H1 (cell line): ENCODE results near the gene MEX3C. TPM values are rescaled to one million over a fixed set of nuclear protein-coding genes. Genes with fewer than 3 reads are reported as not detected.

Source experiments
- ZNF274 ChIP-seq: IDR thresholded peaks from 2 replicates; pipeline ENCODE4 v1.7.0; 2012; ENCODE audit warnings: low read length, borderline replicate concordance; ENCODE audit errors: extremely low read depth
- polyA plus RNA-seq, 7 experiments: library from polyadenylated mRNA; depleted of rRNA in 3 of 7; stranded (reverse) in 5 of 7; unstranded in 2 of 7; fragments of >200 nt in 5 of 7; fragments of 200-250 nt in 2 of 7; gene quantifications; 1 replicate in 5 of 7; 2 replicates in 1 of 7; 4 replicates in 1 of 7; pipeline versions ENCODE4 v1.2.1 to v1.2.3, GENCODE V29; 2011 to 2013; ENCODE audit warnings: missing spikeins in 2 of 7, mixed read lengths in 2 of 7
- total RNA-seq: library from RNA; stranded (reverse); fragmentation: NEBNext Ultra II Directional; extraction: Animal tissue kit (Norgen Biotek cat#: 25700); gene quantifications from 2 replicates; pipeline ENCODE4 v1.2.1, GENCODE V29; 2021

The MEX3C gene
- total and polyA plus RNA-seq, 2 of the 8 experiments (the other 6 are each of a cell fraction or from before 2014, with no cell fraction given) = 48.2 to 103 TPM

DNA sequence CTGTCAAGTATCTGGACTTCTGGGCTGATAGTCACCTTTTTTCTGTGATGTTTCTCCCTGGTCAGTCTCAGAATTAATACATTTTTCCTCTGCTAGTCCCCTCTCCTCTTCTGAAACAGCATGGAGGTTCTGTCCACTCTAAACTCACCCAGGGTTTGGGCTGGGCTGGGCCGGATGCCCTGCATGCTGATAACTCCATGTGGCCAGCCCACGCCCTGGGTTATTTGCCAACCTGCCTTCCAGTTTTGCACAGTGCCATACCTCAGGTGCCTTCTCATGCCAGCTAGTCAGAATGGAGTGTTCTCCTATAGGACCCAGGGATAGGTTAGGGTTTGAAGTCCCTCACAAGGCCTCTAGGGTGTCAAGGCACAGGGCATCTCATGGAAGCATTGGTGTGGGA is 32.2 kb downstream of the MEX3C start (continued):
- TF ChIP-seq ZNF274 = no peak
